ENCODE results near the gene DDB1.

DNA sequence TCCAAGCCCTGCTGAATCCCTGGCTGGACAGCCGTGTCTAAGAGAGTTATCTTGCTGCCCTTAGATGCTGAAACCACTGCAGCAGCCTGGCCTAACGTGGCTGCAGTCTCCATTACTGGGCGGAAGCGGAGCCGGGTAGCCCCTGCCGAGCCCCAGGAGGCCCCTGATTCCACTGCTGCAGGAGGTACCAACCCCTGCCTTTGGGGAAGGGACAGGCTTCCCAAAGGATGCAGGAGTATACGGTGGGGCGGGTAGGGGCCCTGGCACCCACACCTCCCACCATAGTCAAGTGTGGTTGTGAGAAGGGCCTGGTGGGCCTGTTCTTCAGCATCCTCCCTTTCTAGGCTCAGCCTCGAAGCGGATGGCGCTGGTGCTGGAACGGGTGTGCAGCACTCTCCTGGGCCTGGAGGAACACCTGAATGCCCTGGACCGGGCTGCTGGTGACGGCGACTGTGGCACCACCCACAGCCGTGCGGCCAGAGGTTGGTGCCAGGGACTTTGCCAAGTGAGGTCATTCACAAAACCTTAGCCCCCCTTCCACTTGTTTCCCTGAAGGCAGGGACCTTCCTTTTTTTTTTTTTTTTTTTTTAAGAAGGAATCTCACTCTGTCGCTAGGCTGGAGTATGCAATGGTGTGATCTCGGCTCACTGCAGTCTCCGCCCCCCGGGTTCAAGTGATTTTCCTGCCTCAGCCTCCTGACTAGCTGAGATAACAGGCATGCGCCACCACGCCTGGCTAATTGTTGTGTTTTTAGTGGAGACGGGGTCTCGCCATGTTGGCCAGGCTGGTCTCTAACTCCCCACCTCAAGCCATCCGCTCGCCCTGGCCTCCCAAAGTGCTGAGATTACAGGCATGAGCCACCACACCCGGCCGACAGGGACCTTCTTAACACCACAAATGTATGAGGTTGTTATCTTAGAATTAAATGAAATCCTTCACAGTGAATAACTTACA is 11.2 kb upstream of the DDB1 start:
- TF ChIP-seq POLR2A (IDR thresholded peaks at IDR 0.05): no peak
- TF ChIP-seq, protein P1, sequence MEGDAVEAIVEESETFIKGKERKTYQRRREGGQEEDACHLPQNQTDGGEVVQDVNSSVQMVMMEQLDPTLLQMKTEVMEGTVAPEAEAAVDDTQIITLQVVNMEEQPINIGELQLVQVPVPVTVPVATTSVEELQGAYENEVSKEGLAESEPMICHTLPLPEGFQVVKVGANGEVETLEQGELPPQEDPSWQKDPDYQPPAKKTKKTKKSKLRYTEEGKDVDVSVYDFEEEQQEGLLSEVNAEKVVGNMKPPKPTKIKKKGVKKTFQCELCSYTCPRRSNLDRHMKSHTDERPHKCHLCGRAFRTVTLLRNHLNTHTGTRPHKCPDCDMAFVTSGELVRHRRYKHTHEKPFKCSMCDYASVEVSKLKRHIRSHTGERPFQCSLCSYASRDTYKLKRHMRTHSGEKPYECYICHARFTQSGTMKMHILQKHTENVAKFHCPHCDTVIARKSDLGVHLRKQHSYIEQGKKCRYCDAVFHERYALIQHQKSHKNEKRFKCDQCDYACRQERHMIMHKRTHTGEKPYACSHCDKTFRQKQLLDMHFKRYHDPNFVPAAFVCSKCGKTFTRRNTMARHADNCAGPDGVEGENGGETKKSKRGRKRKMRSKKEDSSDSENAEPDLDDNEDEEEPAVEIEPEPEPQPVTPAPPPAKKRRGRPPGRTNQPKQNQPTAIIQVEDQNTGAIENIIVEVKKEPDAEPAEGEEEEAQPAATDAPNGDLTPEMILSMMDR (IDR thresholded peaks at IDR 0.05 in 4 of 5, conservative IDR thresholded peaks at IDR 0.05 in 1 of 5): no peak

Data from gastrocnemius medialis (tissue), 4 donors.